B cell (primary cell): ENCODE data around the gene IMMP2L. TPM values are rescaled to one million over a fixed set of nuclear protein-coding genes. Genes with fewer than 3 reads are reported as not detected.

Experiments
- ATAC-seq: fragments of 200-7000 bp; cut with Tn5 transposase; one replicate; pipeline ENCODE4 v1.10.0; 2021; ENCODE audit warnings: low read depth, mild to moderate bottlenecking, moderate number of reproducible peaks, moderate library complexity
- CTCF ChIA-PET: fragments of 350-600 bp; sonication (Branson Sonifier 250); formaldehyde crosslinking; loops from one replicate; lab custom pipeline; 2021; ENCODE audit warnings: antibody characterized with exemption, inconsistent platforms; lab: Charles Lee
- POLR2A ChIA-PET: fragments of 350-600 bp; sonication (Branson Sonifier 250); formaldehyde crosslinking; loops from one replicate; lab custom pipeline; 2021; ENCODE audit warnings: antibody characterized with exemption; lab: Charles Lee
- DNase-seq: peaks from one replicate; pipeline ENCODE4 v3.0.0; 2013
- H2AFZ ChIP-seq: 2 replicates; pipeline ENCODE4 v1.6.1; 2012; ENCODE audit warnings: mild to moderate bottlenecking, low read depth, low read length; ENCODE audit not compliant: insufficient read depth, poor library complexity, severe bottlenecking
- H3K27ac ChIP-seq, 2 donors: 1 replicate in 1 of 2; 2 replicates in 1 of 2; pipeline ENCODE4 v1.5.1; 2012 to 2013; ENCODE audit warnings: low read length in 2 of 2, mild to moderate bottlenecking in 2 of 2, moderate library complexity in 1 of 2
- H3K27me3 ChIP-seq, 4 experiments: fragments of 200-600 bp in 1 of 4; sonication (generic) in 1 of 4; replicated peaks in 1 of 4; 1 replicate in 2 of 4; 2 replicates in 2 of 4; pipeline versions ENCODE4 v1.6.1 to v1.7.0; 2013 to 2016; ENCODE audit warnings: low read length in 3 of 4, mild to moderate bottlenecking in 2 of 4, mixed read lengths in 1 of 4, moderate library complexity in 1 of 4; ENCODE audit not compliant: insufficient read depth in 4 of 4, control insufficient read depth in 3 of 4; ENCODE audit errors: control extremely low read depth in 1 of 4
- H3K36me3 ChIP-seq, 2 experiments: replicated peaks in 1 of 2; 1 replicate in 1 of 2; 2 replicates in 1 of 2; pipeline versions ENCODE4 v1.6.1 to v1.7.1; 2013; ENCODE audit warnings: low read length in 1 of 2; ENCODE audit not compliant: insufficient read depth in 2 of 2, control insufficient read depth in 1 of 2; ENCODE audit errors: control extremely low read depth in 1 of 2, extremely low read depth in 1 of 2
- H3K4me1 ChIP-seq, 2 donors: fragments of 200-600 bp in 1 of 2; sonication (generic) in 1 of 2; 1 replicate in 1 of 2; 2 replicates in 1 of 2; pipeline versions ENCODE4 v1.5.1 to v1.6.1; 2013 to 2017; ENCODE audit warnings: low read length in 2 of 2; ENCODE audit not compliant: control insufficient read depth in 2 of 2, insufficient read depth in 2 of 2
- H3K4me2 ChIP-seq: replicated peaks from 2 replicates; pipeline ENCODE3; 2012; ENCODE audit warnings: mild to moderate bottlenecking, low read depth, low read length; ENCODE audit not compliant: poor library complexity, severe bottlenecking
- H3K4me3 ChIP-seq, 5 experiments: fragments of 200-600 bp in 1 of 5; sonication (generic) in 1 of 5; 1 replicate in 3 of 5; 2 replicates in 2 of 5; pipeline versions ENCODE4 v1.5.1 to v1.7.0; 2011 to 2016; ENCODE audit warnings: low read length in 4 of 5, mild to moderate bottlenecking in 4 of 5, low read depth in 2 of 5, control low read depth in 1 of 5, moderate library complexity in 1 of 5; ENCODE audit not compliant: insufficient read depth in 1 of 5; ENCODE audit errors: control extremely low read depth in 1 of 5, extremely low read depth in 1 of 5
- H3K79me2 ChIP-seq: fragments of 200-600 bp; sonication (generic); one replicate; pipeline ENCODE4 v1.6.0; 2016; ENCODE audit warnings: low read length; ENCODE audit not compliant: control insufficient read depth, insufficient read depth
- H3K9ac ChIP-seq: fragments of 200-600 bp; sonication (generic); 2 replicates; pipeline ENCODE4 v1.6.1; 2017; ENCODE audit warnings: mild to moderate bottlenecking, low read length, moderate library complexity
- H3K9me3 ChIP-seq, 3 donors: one replicate each; pipeline versions ENCODE4 v1.6.1 to v1.7.1; 2013; ENCODE audit warnings: low read length in 2 of 3; ENCODE audit not compliant: control insufficient read depth in 2 of 3, insufficient read depth in 1 of 3; ENCODE audit errors: control extremely low read depth in 1 of 3
- H4K20me1 ChIP-seq: 2 replicates; pipeline ENCODE4 v1.6.0; 2012; ENCODE audit warnings: mild to moderate bottlenecking, low read length; ENCODE audit not compliant: insufficient read depth, control insufficient read depth, poor library complexity, severe bottlenecking
- H3K27ac Mint-ChIP-seq: one replicate; pipeline ENCODE4 v1.8.0; 2021; ENCODE audit warnings: mixed read lengths
- H3K27me3 Mint-ChIP-seq: one replicate; pipeline ENCODE4 v1.8.0; 2021; ENCODE audit warnings: mixed read lengths
- H3K4me1 Mint-ChIP-seq: one replicate; pipeline ENCODE4 v1.8.0; 2021; ENCODE audit warnings: mixed read lengths
- H3K4me3 Mint-ChIP-seq: one replicate; pipeline ENCODE4 v1.8.0; 2021; ENCODE audit warnings: mixed read lengths
- H3K9me3 Mint-ChIP-seq: one replicate; pipeline ENCODE4 v1.8.0; 2022; ENCODE audit warnings: mixed read lengths; ENCODE audit not compliant: insufficient read depth
- CTCF ChIP-seq: fragments of 200-600 bp; IDR thresholded peaks from one replicate; pipeline ENCODE4 v1.8.0; 2022; ENCODE audit warnings: antibody characterized with exemption, mild to moderate bottlenecking
- EZH2 ChIP-seq: IDR thresholded peaks from 2 replicates; pipeline ENCODE4 v1.6.1; 2012; ENCODE audit warnings: borderline replicate concordance, low read depth, mild to moderate bottlenecking, moderate library complexity, low read length; ENCODE audit not compliant: insufficient read depth, poor library complexity, severe bottlenecking
- WGBS: methylation state at CpG from one replicate; pipeline ENCODE4 v1.1.5; 2013; ENCODE audit warnings: missing lambda C conversion rate; ENCODE audit not compliant: insufficient coverage; 5-methylcytosine and 5-hydroxymethylcytosine counted together
- intact Hi-C: fragments of 100-400 bp; cut with micrococcal nuclease; formaldehyde crosslinking; loops from one replicate; pipeline ENCODE4 v1.10.0; 2022
- polyA plus RNA-seq: library from polyadenylated mRNA; depleted of rRNA; stranded (reverse); fragments of >200 nt; gene quantifications from 2 replicates; pipeline ENCODE4 v1.2.3, GENCODE V29; 2012
- total RNA-seq, 2 donors: library from RNA; stranded (reverse); fragments of 120-200 nt in 1 of 2; gene quantifications; 1 replicate in 1 of 2; 2 replicates in 1 of 2; pipeline versions ENCODE4 v1.2.3 to v1.2.4, GENCODE V29; 2013 to 2022

IMMP2L gene
- total and polyA plus RNA-seq, 2 donors (not counting 1 experiment from before 2014, with no cell fraction given), result 3.8 to 34.2 TPM

- Histone ChIP-seq H3K36me3 (no peaks in the 10 kb centered on the region), H3K79me2 (no peaks in the 10 kb centered on the region), H3K9ac (no peak overlapping the region), H4K20me1 (no peaks in the 10 kb centered on the region), H3K4me2 (no peak overlapping the region), H3K4me3 (no peak overlapping the region), H3K27me3 (no peaks in the 10 kb centered on the region), H3K4me1 (no peaks in the 10 kb centered on the region), H2AFZ (no peak overlapping the region), H3K27ac (no peak overlapping the region), H3K9me3 (peaks cover 0 to 8% (median 3%) of the 10 kb centered on the region in 3 donors)
- WGBS, result no CpG with 5 or more reads among the region's 4 CpGs
- Mint-ChIP-seq H3K4me1 (no peaks in the 10 kb centered on the region), H3K27me3 (no peaks in the 10 kb centered on the region), H3K9me3 (peaks cover 13% of the 10 kb centered on the region), H3K27ac (no peak overlapping the region), H3K4me3 (no peak overlapping the region)
- DNase-seq, result no peak
- TF ChIP-seq EZH2 (no peak), CTCF (no peak)
- ChIA-PET POLR2A (no interaction called here), CTCF (no interaction called here)
- ATAC-seq, result no peak
- intact Hi-C loops, result no loop called here
These were observed 886.7 kb downstream of the IMMP2L start for GRCh38 chr7:110675383-110676103.

- Histone ChIP-seq H3K36me3 (no peaks in the 10 kb centered on the region), H2AFZ (no peak overlapping the region), H3K9me3 (peaks cover 0 to 8% (median 3%) of the 10 kb centered on the region in 3 donors), H3K27ac (no peak overlapping the region), H3K9ac (no peak overlapping the region), H4K20me1 (no peaks in the 10 kb centered on the region), H3K4me1 (no peaks in the 10 kb centered on the region), H3K27me3 (no peaks in the 10 kb centered on the region), H3K4me3 (no peak overlapping the region), H3K4me2 (no peak overlapping the region), H3K79me2 (no peaks in the 10 kb centered on the region)
- intact Hi-C loops, result no loop called here
- H3K4me3 Mint-ChIP-seq, result no peak overlapping the region
- peaks cover 13% of the 10 kb centered on the region for H3K9me3 Mint-ChIP-seq
- H3K4me1 Mint-ChIP-seq, result no peaks in the 10 kb centered on the region
- ATAC-seq (no peak), DNase-seq (no peak)
- ChIA-PET CTCF (no interaction called here), POLR2A (no interaction called here)
- WGBS, result 86% methylated on average over 1 of the region's 1 CpG
- TF ChIP-seq EZH2, result no peak
- no peak for TF ChIP-seq CTCF
- no peaks in the 10 kb centered on the region for H3K27me3 Mint-ChIP-seq
- H3K27ac Mint-ChIP-seq, result no peak overlapping the region
These were observed 889.1 kb downstream of the IMMP2L start for GRCh38 chr7:110673148-110673547.
